GM12878 (cell line): ENCODE data around the gene APPBP2. TPM values are rescaled to one million over a fixed set of nuclear protein-coding genes. Genes with fewer than 3 reads are reported as not detected.

ENCODE experiments used
- ATAC-seq: fragments of 200-7000 bp; cut with Tn5 transposase; 3 replicates; pipeline ENCODE4 v1.9.1; 2020; ENCODE audit warnings: mild to moderate bottlenecking, moderate library complexity
- BruUV-seq: library from RNA; stranded (reverse); fragments of 400-500 nt; replicated peaks from 2 replicates; lab custom pipeline; 2021; lab: Mats Ljungman, UMichigan
- CTCF ChIA-PET: fragments of 300-600 bp; sonication (Branson Sonifier 250); formaldehyde crosslinking; extraction: SDS; loops from one replicate; lab custom pipeline; 2021; ENCODE audit warnings: inconsistent platforms; lab: Yijun Ruan, JAX
- POLR2A ChIA-PET: fragments of 350-600 bp; formaldehyde crosslinking; extraction: SDS; loops from one replicate; lab custom pipeline; 2021; ENCODE audit warnings: inconsistent platforms; lab: Charles Lee
- RAD21 ChIA-PET: fragments of 300-600 bp; sonication (Branson Sonifier 250); formaldehyde crosslinking; loops from one replicate; lab custom pipeline; 2023; ENCODE audit warnings: antibody characterized with exemption; ENCODE audit not compliant: unreplicated experiment; lab: Charles Lee
- SMC1A ChIA-PET: fragments of 300-600 bp; sonication (Branson Sonifier 250); formaldehyde crosslinking; loops from one replicate; lab custom pipeline; 2023; ENCODE audit not compliant: unreplicated experiment, uncharacterized antibody; lab: Charles Lee
- DNase-seq: peaks from one replicate; pipeline ENCODE4 v3.0.0-alpha.2; 2011; ENCODE audit warnings: low read depth, low spot score
- FAIRE-seq: peaks from 3 replicates; lab custom pipeline; 2011; peaks lifted over from hg19 to GRCh38; lab: Jason Lieb, UNC
- H2AFZ ChIP-seq: 2 replicates; pipeline ENCODE4 v1.6.0; 2011; ENCODE audit warnings: low read depth, low read length, control low read depth; ENCODE audit not compliant: control insufficient read depth
- H3K27ac ChIP-seq: 2 replicates; pipeline ENCODE4 v1.5.1; 2011; ENCODE audit warnings: control low read depth; ENCODE audit not compliant: control insufficient read depth, insufficient read depth
- H3K27me3 ChIP-seq, 2 experiments: replicated peaks in 1 of 2; 2 replicates each; pipeline versions ENCODE4 v1.6.0 to v1.6.1; 2011; ENCODE audit warnings: low read length in 1 of 2; ENCODE audit not compliant: control insufficient read depth in 2 of 2, insufficient read depth in 2 of 2
- H3K36me3 ChIP-seq, 2 experiments: 2 replicates each; pipeline ENCODE4 v1.5.1; 2011; ENCODE audit warnings: low read length in 1 of 2; ENCODE audit not compliant: control insufficient read depth in 2 of 2, insufficient read depth in 2 of 2
- H3K4me1 ChIP-seq: 2 replicates; pipeline ENCODE4 v1.6.1; 2011; ENCODE audit warnings: mild to moderate bottlenecking, low read length, moderate library complexity, mixed read lengths; ENCODE audit not compliant: control insufficient read depth, insufficient read depth
- H3K4me2 ChIP-seq: 2 replicates; pipeline ENCODE4 v1.6.0; 2011; ENCODE audit warnings: control low read depth; ENCODE audit not compliant: control insufficient read depth, insufficient read depth
- H3K4me3 ChIP-seq: fragments of 200-600 bp; sonication (generic); 2 replicates; pipeline ENCODE4 v1.5.1; 2016
- H3K79me2 ChIP-seq: 2 replicates; pipeline ENCODE4 v1.6.0; 2011; ENCODE audit warnings: low read length; ENCODE audit not compliant: control insufficient read depth, insufficient read depth
- H3K9ac ChIP-seq: 2 replicates; pipeline ENCODE4 v1.8.0; 2011; ENCODE audit warnings: low read length, control low read depth, mixed read lengths; ENCODE audit not compliant: control insufficient read depth, insufficient read depth
- H3K9me3 ChIP-seq: replicated peaks from 3 replicates; pipeline ENCODE4 v1.5.1; 2011; ENCODE audit warnings: mild to moderate bottlenecking, low read length; ENCODE audit not compliant: control insufficient read depth, insufficient read depth
- H4K20me1 ChIP-seq: 2 replicates; pipeline ENCODE4 v1.6.0; 2011; ENCODE audit not compliant: control insufficient read depth, insufficient read depth
- ATF3 ChIP-seq: IDR thresholded peaks from 2 replicates; pipeline ENCODE4 v1.6.1; 2011; ENCODE audit warnings: low read depth, mild to moderate bottlenecking, low read length, moderate library complexity, borderline replicate concordance; ENCODE audit errors: extremely low read depth
- ETV6 ChIP-seq, 2 experiments: fragments of 450-650 bp in 1 of 2; IDR thresholded peaks in 1 of 2; conservative IDR thresholded peaks in 1 of 2; 2 replicates each; pipeline ENCODE4 v1.6.1; 2014; ENCODE audit warnings: antibody characterized with exemption in 1 of 2, borderline replicate concordance in 1 of 2, low read depth in 1 of 2, mild to moderate bottlenecking in 1 of 2, moderate library complexity in 1 of 2
- IRF3 ChIP-seq: fragments of 450-650 bp; IDR thresholded peaks from 2 replicates; pipeline ENCODE4 v1.6.1; 2014; ENCODE audit warnings: mild to moderate bottlenecking
- IRF5 ChIP-seq: fragments of 450-650 bp; IDR thresholded peaks from 2 replicates; pipeline ENCODE4 v1.6.1; 2017; ENCODE audit warnings: borderline replicate concordance
- MAX ChIP-seq: IDR thresholded peaks from 2 replicates; pipeline ENCODE4 v1.6.1; 2012; ENCODE audit warnings: low read depth, low read length, improper control_type of control experiment
- MXI1 ChIP-seq: fragments of 150-350 bp; IDR thresholded peaks from 2 replicates; pipeline ENCODE4 v1.6.1; 2011; ENCODE audit warnings: low read depth, mild to moderate bottlenecking, inconsistent platforms, low read length, improper control_type of control experiment
- NR2C1 ChIP-seq: fragments of 450-650 bp; IDR thresholded peaks from 2 replicates; pipeline ENCODE4 v1.6.1; 2017; ENCODE audit warnings: antibody characterized with exemption, mild to moderate bottlenecking, moderate library complexity
- RBBP5 ChIP-seq: fragments of 200-600 bp; sonication (generic); conservative IDR thresholded peaks from 2 replicates; pipeline ENCODE4 v1.6.1; 2016
- SMAD1 ChIP-seq: fragments of 450-650 bp; IDR thresholded peaks from 2 replicates; pipeline ENCODE4 v1.6.1; 2018; ENCODE audit warnings: mild to moderate bottlenecking, low read depth; ENCODE audit not compliant: partially characterized antibody
- SMAD5 ChIP-seq: IDR thresholded peaks from 2 replicates; pipeline ENCODE4 v1.6.1; 2016; ENCODE audit warnings: antibody characterized with exemption, low read depth
- TARDBP ChIP-seq: IDR thresholded peaks from 2 replicates; pipeline ENCODE4 v1.6.1; 2016; ENCODE audit warnings: borderline replicate concordance
- ZBTB33 ChIP-seq: fragments of 450-650 bp; IDR thresholded peaks from 2 replicates; pipeline ENCODE4 v1.6.1; 2017; ENCODE audit warnings: mild to moderate bottlenecking
- ZNF687 ChIP-seq: fragments of 450-650 bp; IDR thresholded peaks from 2 replicates; pipeline ENCODE4 v1.6.1; 2017; ENCODE audit warnings: mild to moderate bottlenecking, moderate library complexity
- in situ Hi-C: fragments of 300-500 bp; cut with MboI; formaldehyde crosslinking; loops from 9 replicates; pipeline ENCODE4 v1.14.3; 2018; ENCODE audit warnings: mixed read lengths
- intact Hi-C: fragments of 100-400 bp; cut with micrococcal nuclease; formaldehyde crosslinking; loops from one replicate; pipeline ENCODE4 v1.14.2; 2022; ENCODE audit not compliant: unreplicated experiment
- polyA plus RNA-seq, 11 experiments: library from polyadenylated mRNA; depleted of rRNA in 4 of 11; unstranded in 6 of 11; stranded (reverse) in 5 of 11; fragments of >200 nt; fragmentation: Nextera tagmentation in 4 of 11; fragmentation: Illumina TruSeq in 1 of 11; extraction: Ambion mirVana in 4 of 11; extraction: Trizol in 1 of 11; gene quantifications; 1 replicate in 1 of 11; 2 replicates in 10 of 11; pipeline versions ENCODE4 v1.2.1 to v1.2.3, GENCODE V29; 2011 to 2016; ENCODE audit warnings: inconsistent platforms in 2 of 11, missing spikeins in 2 of 11, low read depth in 1 of 11
- total RNA-seq, 4 experiments: library from RNA; depleted of rRNA in 3 of 4; stranded (reverse); fragments of >200 nt in 3 of 4; fragmentation: Illumina TruSeq in 1 of 4; extraction: Trizol in 1 of 4; gene quantifications; 2 replicates each; pipeline versions ENCODE4 v1.2.1 to v1.2.3, GENCODE V29; 2013 to 2021

The APPBP2 gene
- total and polyA plus RNA-seq, 10 of the 15 experiments (the other 5 are each of a cell fraction or from before 2014, with no cell fraction given): 4.3 to 30.8 (median 13.1) TPM

- intact Hi-C loops (no loop called here), in situ Hi-C loops (no loop called here)
- no peaks in the 10 kb centered on the region; the same call in none of the 3 replicates for H3K9me3 ChIP-seq
- ATAC-seq (no peak), FAIRE-seq (no peak), DNase-seq (no peak)
- H2AFZ ChIP-seq: no peak overlapping the region
- RAD21 ChIA-PET: no interaction called here
- CTCF ChIA-PET: interaction anchor here (1.2 kb wide), 1 partner anchor 104 kb away, joined by 3 read pairs; no protein-coding TSS in a partner anchor
- no TSS peak for BruUV-seq
- POLR2A ChIA-PET: no interaction called here
- no peak overlapping the region for H3K4me3 ChIP-seq
- H4K20me1 ChIP-seq: no peaks in the 10 kb centered on the region
- no peak overlapping the region for H3K27ac ChIP-seq
- no peak overlapping the region for H3K4me2 ChIP-seq
- SMC1A ChIA-PET: interaction anchor here (1.2 kb wide), 1 partner anchor 13 kb away, joined by 3 read pairs; no protein-coding TSS in a partner anchor
- H3K4me1 ChIP-seq: peaks cover 6% of the 10 kb centered on the region; the same call in 1 of the 2 replicates
- H3K27me3 ChIP-seq: no peaks in the 10 kb centered on the region
- H3K36me3 ChIP-seq: no peaks in the 10 kb centered on the region
- H3K9ac ChIP-seq: no peak overlapping the region
- no peaks in the 10 kb centered on the region for H3K79me2 ChIP-seq
- TF ChIP-seq NR2C1 (no peak), MXI1 (no peak), SMAD1 (no peak), ETV6 (conservative IDR thresholded peaks at IDR 0.05 in 1 of 2, IDR thresholded peaks at IDR 0.05 in 1 of 2; ENCODE audit: borderline replicate concordance in 1 of 2, low read depth in 1 of 2) (no peak), ATF3 (no peak), IRF5 (no peak), RBBP5 (no peak), MAX (no peak), ZBTB33 (no peak), SMAD5 (no peak), TARDBP (no peak), ZNF687 (no peak), IRF3 (no peak)
Observed at GRCh38 chr17:60473788-60474187, 52.3 kb downstream of the APPBP2 start.
